ENCODE data around the gene CEP57.

Gene CEP57

DNA sequence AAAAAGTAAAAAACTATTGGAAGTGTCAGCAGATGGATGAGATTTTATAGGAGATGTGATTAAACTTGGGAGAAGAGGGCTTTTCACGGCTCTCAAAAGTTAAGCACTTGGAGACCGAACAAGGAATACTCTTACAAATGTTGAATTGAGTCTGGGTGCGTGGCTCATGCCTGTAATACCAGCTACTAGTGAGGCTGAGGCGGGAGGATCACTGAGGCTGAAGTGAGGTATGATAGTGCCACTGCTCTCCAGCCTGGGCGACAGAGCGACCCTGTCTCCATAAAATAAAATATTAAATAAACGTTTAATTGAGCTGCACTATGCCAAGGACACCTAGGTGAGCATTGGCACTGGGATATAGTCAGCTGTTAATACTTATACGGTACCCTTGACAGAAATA is 1.9 kb downstream of the CEP57 start:
- H3K36me3 ChIP-seq (ENCODE audit: insufficient read depth, low read length), result peaks cover 9% of the 10 kb centered on the region
- peak overlapping the region; percentile 91 for H3K9ac ChIP-seq (ENCODE audit: insufficient read length)
- TF ChIP-seq POLR2AphosphoS5 (IDR thresholded peaks at IDR 0.05; ENCODE audit: borderline replicate concordance, low read depth, low read length), result no peak
- TF ChIP-seq EZH2 (IDR thresholded peaks at IDR 0.05), result no peak
- TF ChIP-seq FOXP2 (optimal IDR thresholded peaks at IDR 0.05; ENCODE audit: control extremely low read depth, extremely low read length, insufficient read depth), result no peak
- H3K27ac ChIP-seq, result no peak overlapping the region
- H3K4me3 ChIP-seq, result no peak overlapping the region
- DNase-seq (ENCODE audit: low read depth, low spot score), result no peak
- no peaks in the 10 kb centered on the region for H3K9me3 ChIP-seq (ENCODE audit: low read depth, low read length)

DNA sequence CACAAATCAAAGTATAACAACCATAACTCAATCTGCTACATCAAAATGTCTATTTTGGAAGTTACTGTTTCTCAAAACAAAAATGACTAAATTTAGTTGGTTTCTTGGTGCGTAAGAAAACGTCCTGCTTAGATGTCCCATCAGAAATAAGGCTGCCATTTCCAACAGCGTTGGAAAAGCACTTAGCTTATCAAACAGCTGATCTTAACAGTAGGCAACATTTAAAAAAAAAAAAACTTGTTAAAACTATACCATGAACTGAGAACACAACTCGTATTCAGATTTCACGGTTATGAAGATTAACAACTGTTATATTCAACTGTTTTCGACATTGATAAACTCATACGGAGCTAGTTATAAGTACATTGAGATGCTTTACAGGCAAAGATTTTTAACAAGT is 2.4 kb downstream of the CEP57 start:
- DNase-seq (ENCODE audit: low read depth, low spot score), result no peak
- H3K36me3 ChIP-seq (ENCODE audit: insufficient read depth, low read length), result peaks cover 4% of the 10 kb centered on the region; the same call in 1 of the 2 replicates
- H3K9ac ChIP-seq (ENCODE audit: insufficient read length), result no peak overlapping the region
- no peaks in the 10 kb centered on the region for H3K9me3 ChIP-seq (ENCODE audit: low read depth, low read length)
- no peak overlapping the region for H3K27ac ChIP-seq
- TF ChIP-seq POLR2AphosphoS5 (IDR thresholded peaks at IDR 0.05; ENCODE audit: borderline replicate concordance, low read depth, low read length) (no peak), FOXP2 (optimal IDR thresholded peaks at IDR 0.05; ENCODE audit: control extremely low read depth, extremely low read length, insufficient read depth) (no peak), EZH2 (IDR thresholded peaks at IDR 0.05) (no peak)
- no peak overlapping the region for H3K4me3 ChIP-seq

DNA sequence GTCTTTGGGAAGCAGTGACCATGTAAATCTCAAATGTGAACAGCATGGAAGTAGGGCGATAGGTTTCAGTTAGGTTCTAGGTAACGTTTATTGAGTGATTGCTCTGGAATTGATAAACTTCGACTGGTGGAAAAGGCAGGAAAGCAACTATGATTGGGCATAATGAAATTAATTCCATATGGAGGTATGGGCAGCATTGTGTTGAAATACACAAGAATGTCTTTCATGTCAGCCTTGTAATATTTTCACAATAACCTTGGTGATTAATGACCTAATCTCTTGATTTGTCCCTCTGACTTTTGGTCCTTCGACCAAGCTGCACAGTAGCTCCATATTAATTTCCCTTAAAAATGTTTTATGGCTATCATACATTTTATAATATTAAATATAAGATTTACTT is 2.8 kb downstream of the CEP57 start:
- TF ChIP-seq FOXP2 (optimal IDR thresholded peaks at IDR 0.05; ENCODE audit: control extremely low read depth, extremely low read length, insufficient read depth) (no peak), EZH2 (IDR thresholded peaks at IDR 0.05) (no peak), POLR2AphosphoS5 (IDR thresholded peaks at IDR 0.05; ENCODE audit: borderline replicate concordance, low read depth, low read length) (no peak)
- Histone ChIP-seq H3K36me3 (ENCODE audit: insufficient read depth, low read length) (no peaks in the 10 kb centered on the region), H3K27ac (no peak overlapping the region), H3K9me3 (ENCODE audit: low read depth, low read length) (no peaks in the 10 kb centered on the region), H3K4me3 (no peak overlapping the region), H3K9ac (ENCODE audit: insufficient read length) (no peak overlapping the region)
- no peak for DNase-seq (ENCODE audit: low read depth, low spot score)

DNA sequence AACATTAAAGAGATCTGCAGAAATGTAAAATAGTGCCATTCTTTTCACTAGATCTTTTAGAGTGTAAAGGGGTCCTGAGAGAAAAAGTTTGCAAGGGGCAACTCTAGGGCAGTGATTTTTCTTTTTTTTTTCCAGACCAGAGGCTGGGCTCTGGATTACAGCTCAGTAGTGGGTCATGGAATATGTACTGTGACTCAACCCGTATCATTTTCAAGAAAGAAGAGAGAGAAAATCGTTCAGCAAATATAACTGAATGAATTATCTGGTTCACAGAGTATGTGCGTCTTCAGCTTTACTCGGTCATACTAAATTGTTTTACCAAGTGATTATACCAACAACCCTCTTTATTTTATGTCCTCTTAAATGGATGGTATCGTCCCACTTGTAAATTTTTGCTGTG is 3.8 kb downstream of the CEP57 start:
- no peak for DNase-seq (ENCODE audit: low read depth, low spot score)
- Histone ChIP-seq H3K4me3 (no peak overlapping the region), H3K9me3 (ENCODE audit: low read depth, low read length) (no peaks in the 10 kb centered on the region), H3K36me3 (ENCODE audit: insufficient read depth, low read length) (no peaks in the 10 kb centered on the region), H3K9ac (ENCODE audit: insufficient read length) (no peak overlapping the region), H3K27ac (no peak overlapping the region)
- TF ChIP-seq POLR2AphosphoS5 (IDR thresholded peaks at IDR 0.05; ENCODE audit: borderline replicate concordance, low read depth, low read length) (no peak), FOXP2 (optimal IDR thresholded peaks at IDR 0.05; ENCODE audit: control extremely low read depth, extremely low read length, insufficient read depth) (no peak), EZH2 (IDR thresholded peaks at IDR 0.05) (no peak)

DNA sequence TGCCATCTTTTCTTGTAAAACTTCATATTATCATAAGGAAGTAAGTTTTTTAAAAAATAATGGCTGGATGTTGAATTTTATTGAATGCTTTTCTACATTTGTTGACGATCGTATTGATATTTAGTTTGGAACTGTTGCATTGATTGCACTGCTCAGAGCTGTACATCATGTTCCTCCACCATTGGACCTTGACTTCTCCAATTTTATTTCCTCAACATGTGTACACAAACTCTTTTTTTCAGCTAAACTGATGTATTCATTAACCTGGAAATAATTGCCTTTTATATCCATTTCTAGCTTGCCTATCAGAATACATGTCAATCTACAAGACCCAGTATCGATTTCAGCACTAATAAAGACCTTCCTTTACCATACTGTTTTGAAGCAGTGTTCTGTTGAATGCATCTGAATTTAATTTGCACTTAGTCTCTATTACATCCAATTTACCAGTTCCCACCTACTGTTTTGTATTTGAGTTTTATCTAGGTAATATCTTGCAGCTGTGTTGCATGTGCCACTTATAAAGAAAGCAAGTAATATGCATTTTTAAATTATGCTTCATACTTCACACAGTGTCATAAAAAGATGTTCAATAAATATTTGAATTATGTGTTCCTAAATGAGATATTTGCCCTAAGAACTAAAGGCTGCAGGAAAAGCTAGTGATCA is 5.5 kb downstream of the CEP57 start:
- no peak for DNase-seq (ENCODE audit: low read depth, low spot score)
- H3K4me3 ChIP-seq, result peak overlapping the region; percentile 60
- no peak overlapping the region for H3K9ac ChIP-seq (ENCODE audit: insufficient read length)
- H3K36me3 ChIP-seq (ENCODE audit: insufficient read depth, low read length), result peaks cover 12% of the 10 kb centered on the region
- no peaks in the 10 kb centered on the region for H3K9me3 ChIP-seq (ENCODE audit: low read depth, low read length)
- TF ChIP-seq EZH2 (IDR thresholded peaks at IDR 0.05) (no peak), POLR2AphosphoS5 (IDR thresholded peaks at IDR 0.05; ENCODE audit: borderline replicate concordance, low read depth, low read length) (no peak), FOXP2 (optimal IDR thresholded peaks at IDR 0.05; ENCODE audit: control extremely low read depth, extremely low read length, insufficient read depth) (no peak)
- peak overlapping the region; percentile 67; the same call in 1 of the 2 replicates for H3K27ac ChIP-seq

DNA sequence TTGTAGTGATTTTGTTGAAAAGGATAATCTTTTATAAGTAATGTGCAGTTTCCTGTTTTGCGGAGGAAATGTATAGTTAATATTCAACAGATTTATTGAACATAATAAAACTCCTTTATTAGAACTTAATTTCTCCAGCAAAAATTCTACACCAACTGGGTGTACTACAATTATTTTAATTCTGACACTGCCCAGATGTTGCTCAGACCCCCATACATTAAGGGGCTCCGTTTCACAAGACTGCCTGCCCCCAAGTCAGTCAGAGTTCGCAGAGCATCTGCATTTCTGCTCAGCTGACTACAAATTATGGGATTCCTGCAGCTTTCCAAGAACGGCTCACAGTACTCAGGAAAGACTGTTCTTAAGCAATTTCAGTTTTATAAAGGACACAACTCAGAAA is 6.2 kb downstream of the CEP57 start:
- no peak for DNase-seq (ENCODE audit: low read depth, low spot score)
- TF ChIP-seq EZH2 (IDR thresholded peaks at IDR 0.05) (no peak), FOXP2 (optimal IDR thresholded peaks at IDR 0.05; ENCODE audit: control extremely low read depth, extremely low read length, insufficient read depth) (peak; percentile 20), POLR2AphosphoS5 (IDR thresholded peaks at IDR 0.05; ENCODE audit: borderline replicate concordance, low read depth, low read length) (no peak; the same call in 1 of the 2 replicates)
- Histone ChIP-seq H3K36me3 (ENCODE audit: insufficient read depth, low read length) (peaks cover 19% of the 10 kb centered on the region), H3K9ac (ENCODE audit: insufficient read length) (no peak overlapping the region), H3K9me3 (ENCODE audit: low read depth, low read length) (no peaks in the 10 kb centered on the region), H3K27ac (peak overlapping the region; percentile 67; the same call in 1 of the 2 replicates), H3K4me3 (peak overlapping the region; percentile 60)

DNA sequence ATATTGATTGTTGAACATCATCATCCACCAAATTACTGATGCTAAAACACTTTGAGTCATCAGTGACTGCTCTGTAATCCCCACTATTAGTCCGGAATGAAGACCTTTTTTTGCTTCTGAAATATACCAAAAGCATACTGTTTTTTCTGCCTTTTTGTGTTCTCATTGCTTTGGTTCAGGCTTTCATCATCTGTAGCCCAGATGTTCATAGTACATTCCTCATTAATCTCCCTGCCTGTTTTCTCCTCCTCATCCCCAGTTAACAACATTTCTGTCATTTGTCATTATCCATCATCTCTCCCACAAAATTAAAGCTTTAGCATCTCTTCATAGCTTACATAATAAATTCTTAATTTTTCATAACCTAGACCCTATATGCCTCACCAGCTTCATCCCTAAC is 9.2 kb downstream of the CEP57 start:
- Histone ChIP-seq H3K9ac (ENCODE audit: insufficient read length) (no peak overlapping the region), H3K4me3 (no peak overlapping the region), H3K9me3 (ENCODE audit: low read depth, low read length) (no peaks in the 10 kb centered on the region), H3K36me3 (ENCODE audit: insufficient read depth, low read length) (peaks cover 29% of the 10 kb centered on the region), H3K27ac (no peak overlapping the region)
- TF ChIP-seq EZH2 (IDR thresholded peaks at IDR 0.05), result no peak
- no peak for DNase-seq (ENCODE audit: low read depth, low spot score)

DNA sequence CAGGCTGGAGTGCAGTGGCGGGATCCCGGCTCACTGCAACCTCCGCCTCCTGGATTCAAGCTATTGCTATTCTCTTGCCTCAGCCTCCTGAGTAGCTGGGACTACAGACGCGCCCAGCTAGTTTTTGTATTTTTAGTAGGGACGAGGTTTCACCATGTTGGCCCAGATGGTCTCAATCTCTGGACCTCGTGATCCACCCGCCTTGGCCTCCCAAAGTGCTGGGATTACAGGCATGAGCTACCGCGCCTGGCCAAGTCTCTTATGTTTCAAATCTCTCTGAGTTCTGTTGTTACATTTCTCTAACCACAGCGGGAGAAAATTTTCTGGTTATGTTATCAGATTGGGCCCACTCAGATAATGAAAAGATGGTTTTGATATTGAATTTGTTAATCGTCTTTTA is 10.1 kb downstream of the CEP57 start:
- H3K36me3 ChIP-seq (ENCODE audit: insufficient read depth, low read length), result peaks cover 33% of the 10 kb centered on the region
- H3K4me3 ChIP-seq, result no peak overlapping the region
- H3K27ac ChIP-seq, result no peak overlapping the region
- TF ChIP-seq EZH2 (IDR thresholded peaks at IDR 0.05) (no peak), POLR2AphosphoS5 (IDR thresholded peaks at IDR 0.05; ENCODE audit: borderline replicate concordance, low read depth, low read length) (no peak), FOXP2 (optimal IDR thresholded peaks at IDR 0.05; ENCODE audit: control extremely low read depth, extremely low read length, insufficient read depth) (no peak)
- H3K9ac ChIP-seq (ENCODE audit: insufficient read length), result no peak overlapping the region
- DNase-seq (ENCODE audit: low read depth, low spot score), result no peak
- H3K9me3 ChIP-seq (ENCODE audit: low read depth, low read length), result no peaks in the 10 kb centered on the region

DNA sequence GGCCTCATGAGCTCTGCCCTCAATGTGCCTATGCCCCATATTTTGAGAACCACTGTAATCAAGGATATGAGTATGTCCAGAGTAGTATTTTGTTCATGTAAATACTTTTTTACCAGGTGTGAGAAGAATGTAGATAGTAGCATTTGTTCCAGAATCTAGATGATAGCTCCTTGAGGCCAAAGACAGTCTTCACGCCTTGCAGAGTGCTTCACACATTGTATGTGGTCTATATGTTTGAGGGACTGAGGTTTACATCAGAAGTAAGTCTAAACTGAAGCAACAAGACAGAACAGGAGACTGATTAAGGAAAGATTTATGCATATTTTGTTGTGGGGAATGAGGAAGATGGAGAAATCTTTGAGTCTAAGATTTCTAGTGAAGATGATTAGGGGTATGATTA is 12.5 kb downstream of the CEP57 start:
- TF ChIP-seq POLR2AphosphoS5 (IDR thresholded peaks at IDR 0.05; ENCODE audit: borderline replicate concordance, low read depth, low read length), result no peak
- no peak for TF ChIP-seq EZH2 (IDR thresholded peaks at IDR 0.05)
- H3K9ac ChIP-seq (ENCODE audit: insufficient read length), result no peak overlapping the region
- no peak overlapping the region for H3K27ac ChIP-seq
- H3K4me3 ChIP-seq, result no peak overlapping the region
- no peak for DNase-seq (ENCODE audit: low read depth, low spot score)
- peaks cover 47% of the 10 kb centered on the region for H3K36me3 ChIP-seq (ENCODE audit: insufficient read depth, low read length)
- H3K9me3 ChIP-seq (ENCODE audit: low read depth, low read length), result no peaks in the 10 kb centered on the region

Data from SK-N-MC (cell line).